NOMO-1 treated with DMSO at 0.1 percent for 48 hours (cell line): ENCODE data around the gene SLIT3.
A peak's percentile ranks its signal among the peaks of the same experiment; 100 is the strongest.

Source experiments
- DNase-seq: peaks from one replicate; lab custom pipeline; 2025; ENCODE audit not compliant: unreplicated experiment; lab: John Stamatoyannopoulos, UW

Gene SLIT3

GRCh38 chr5:169006842-169007790 is 293.8 kb downstream of the SLIT3 start:
- no peak for DNase-seq

GRCh38 chr5:169004551-169004950 is 296.4 kb downstream of the SLIT3 start:
- DNase-seq: no peak

GRCh38 chr5:169003721-169004541 is 297.0 kb downstream of the SLIT3 start:
- no peak for DNase-seq

- no peak for DNase-seq
These were observed 297.9 kb downstream of the SLIT3 start for GRCh38 chr5:169002953-169003555.

- no peak for DNase-seq
These were observed 299.5 kb downstream of the SLIT3 start for GRCh38 chr5:169001394-169001793.

- DNase-seq: no peak
These were observed 305.9 kb downstream of the SLIT3 start for GRCh38 chr5:168995024-168995423.

GRCh38 chr5:168992687-168993086 is 308.3 kb downstream of the SLIT3 start:
- no peak for DNase-seq

- DNase-seq: no peak
These were observed 308.9 kb downstream of the SLIT3 start for GRCh38 chr5:168992016-168992415.

- no peak for DNase-seq
These were observed 309.6 kb downstream of the SLIT3 start for GRCh38 chr5:168991311-168991710.

- DNase-seq: no peak
These were observed 310.3 kb downstream of the SLIT3 start for GRCh38 chr5:168990679-168991078.

- DNase-seq: no peak
These were observed 311.0 kb downstream of the SLIT3 start for GRCh38 chr5:168989731-168990505.

- no peak for DNase-seq
These were observed 312.2 kb downstream of the SLIT3 start for GRCh38 chr5:168988699-168989098.

- DNase-seq: peak; percentile 12
These were observed 313.2 kb downstream of the SLIT3 start for GRCh38 chr5:168987543-168988300.

GRCh38 chr5:168985454-168985853 is 315.5 kb downstream of the SLIT3 start:
- no peak for DNase-seq

GRCh38 chr5:168984135-168984675 is 316.7 kb downstream of the SLIT3 start:
- no peak for DNase-seq

- no peak for DNase-seq
These were observed 321.8 kb downstream of the SLIT3 start for GRCh38 chr5:168979135-168979534.

- DNase-seq: no peak
These were observed 322.4 kb downstream of the SLIT3 start for GRCh38 chr5:168978500-168978899.

GRCh38 chr5:168978015-168978414 is 322.9 kb downstream of the SLIT3 start:
- no peak for DNase-seq

- DNase-seq: no peak
These were observed 324.5 kb downstream of the SLIT3 start for GRCh38 chr5:168976311-168976970.
